ENCODE results near the gene ARHGEF37.
"Not testable (repeated sequence)": the region's sequence is repeated elsewhere in the genome, so short reads cannot be mapped to it uniquely, and the experiment has no call there.

ARHGEF37 gene

DNA sequence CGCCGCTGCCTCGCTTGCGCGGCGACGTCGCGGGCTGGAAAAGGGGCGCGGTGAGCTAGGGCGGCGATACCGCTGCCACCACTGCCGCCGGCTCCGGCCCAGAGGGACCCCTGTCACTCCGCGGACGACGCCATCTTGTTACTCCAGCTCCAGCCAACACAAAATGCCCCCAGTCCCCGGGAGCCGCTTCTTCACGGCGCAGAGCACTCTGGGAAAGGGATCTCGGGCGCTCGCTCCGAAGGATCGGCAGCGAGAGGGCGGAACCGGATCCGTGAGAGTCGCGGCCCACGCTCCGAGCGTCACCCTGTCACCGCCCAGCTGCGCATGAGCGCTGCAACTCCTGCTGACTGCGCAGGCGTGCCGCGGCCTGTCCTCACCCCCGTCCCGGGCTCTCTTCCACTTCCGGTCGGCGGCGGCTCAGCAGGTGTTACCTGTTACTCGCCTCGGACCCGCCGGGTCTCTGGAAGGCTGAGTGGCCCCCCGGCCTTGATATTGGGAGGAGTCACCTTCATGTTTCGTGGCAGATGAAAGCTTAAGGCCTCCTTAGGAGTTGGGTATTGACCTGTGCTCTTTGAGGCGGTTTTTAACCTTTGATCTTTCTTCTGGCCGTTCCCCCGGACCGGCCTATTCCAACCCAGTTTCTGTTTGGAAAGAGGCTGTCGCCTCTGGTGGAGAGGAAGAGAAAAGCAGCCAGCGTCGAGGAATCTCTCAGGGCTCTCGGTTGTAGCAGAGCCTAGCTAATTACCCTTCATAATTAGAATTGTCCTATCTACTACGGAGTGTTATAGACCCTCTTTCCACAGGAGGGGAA, 29.9 kb upstream of the ARHGEF37 start, which contains the start of gene CSNK1A1:
Gene CSNK1A1, minus strand, starts transcription at position 213 of the 811 bp plus-strand sequence. CDS start 475 bp downstream, outside the sequence.
- Mint-ChIP-seq H3K9me3 (no peaks in the 10 kb centered on the region), H3K4me1 (peaks cover 12 to 37% of the 10 kb centered on the region in 2 donors), H3K36me3 (peaks cover 30 to 41% of the 10 kb centered on the region in 2 donors), H3K27me3 (no peaks in the 10 kb centered on the region), H3K27ac (peak within 1 kb of the TSS; percentile 99), H3K4me3 (peak within 1 kb of the TSS; percentile 97 to 99)
- peak; percentile 87 to 88 for ATAC-seq (replicated peaks)
- peak; percentile 99 for DNase-seq

DNA sequence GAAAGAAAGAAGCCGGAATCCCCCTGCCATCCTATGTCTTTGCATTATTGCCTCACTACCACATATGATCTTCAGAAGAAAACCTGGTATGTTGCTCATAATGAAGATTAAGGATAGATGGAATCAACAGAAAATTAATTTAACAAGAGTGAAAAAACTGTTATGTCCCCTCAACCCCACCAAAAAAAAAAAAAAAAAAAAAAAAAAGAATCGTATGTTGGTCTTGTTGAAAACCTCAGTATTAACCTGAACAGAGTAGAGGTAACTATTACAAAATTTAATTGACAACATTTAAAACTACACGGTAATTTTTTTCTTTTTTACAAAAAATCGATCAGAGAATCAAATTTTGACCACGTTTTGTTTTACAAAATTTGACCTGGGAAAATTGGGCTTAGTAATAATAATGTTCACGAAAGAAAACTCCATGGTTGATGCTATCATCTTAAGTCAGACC, 29.2 kb upstream of the ARHGEF37 start:
- Mint-ChIP-seq H3K27me3 (no peaks in the 10 kb centered on the region), H3K27ac (peak overlapping the region; percentile 99), H3K4me1 (peaks cover 8 to 30% of the 10 kb centered on the region in 2 donors), H3K36me3 (peaks cover 27 to 35% of the 10 kb centered on the region in 2 donors), H3K9me3 (no peaks in the 10 kb centered on the region), H3K4me3 (peak overlapping the region; percentile 97 to 99)
- ATAC-seq (replicated peaks) (no peak), DNase-seq (no peak)

DNA sequence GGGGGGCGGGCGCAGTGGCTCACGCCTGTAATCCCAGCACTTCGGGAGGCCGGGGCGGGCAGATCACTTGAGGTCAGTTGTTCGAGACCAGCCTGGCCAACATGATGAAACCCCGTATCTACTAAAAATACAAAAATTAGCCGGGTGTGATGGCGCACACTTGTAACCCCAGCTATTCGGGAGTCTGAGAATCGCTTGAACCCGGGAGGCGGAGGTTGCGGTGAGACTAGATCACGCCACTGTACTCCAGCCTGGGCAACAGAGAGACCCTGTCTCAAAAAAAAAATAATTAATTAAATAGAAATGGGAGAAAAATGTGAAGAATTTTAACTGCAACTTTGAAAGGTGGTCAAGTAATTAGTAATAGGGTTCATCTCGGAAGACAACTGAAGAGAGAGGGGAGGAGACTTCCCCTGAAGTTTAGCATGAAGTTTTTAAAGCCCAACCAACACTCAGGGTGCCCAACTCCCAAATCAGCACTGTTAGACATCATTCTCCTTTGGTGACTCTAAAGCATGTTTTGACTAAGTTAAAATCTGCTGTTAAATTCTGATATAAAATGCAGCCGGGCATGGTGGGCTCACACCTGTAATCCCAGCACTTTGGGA, 28.6 kb upstream of the ARHGEF37 start:
- H3K4me1 Mint-ChIP-seq: peaks cover 7 to 26% of the 10 kb centered on the region in 2 donors
- DNase-seq: no peak
- no peak overlapping the region for H3K4me3 Mint-ChIP-seq
- H3K36me3 Mint-ChIP-seq: peaks cover 23 to 30% of the 10 kb centered on the region in 2 donors
- H3K9me3 Mint-ChIP-seq: no peaks in the 10 kb centered on the region
- H3K27me3 Mint-ChIP-seq: no peaks in the 10 kb centered on the region
- ATAC-seq (replicated peaks): no peak
- H3K27ac Mint-ChIP-seq: no peak overlapping the region

DNA sequence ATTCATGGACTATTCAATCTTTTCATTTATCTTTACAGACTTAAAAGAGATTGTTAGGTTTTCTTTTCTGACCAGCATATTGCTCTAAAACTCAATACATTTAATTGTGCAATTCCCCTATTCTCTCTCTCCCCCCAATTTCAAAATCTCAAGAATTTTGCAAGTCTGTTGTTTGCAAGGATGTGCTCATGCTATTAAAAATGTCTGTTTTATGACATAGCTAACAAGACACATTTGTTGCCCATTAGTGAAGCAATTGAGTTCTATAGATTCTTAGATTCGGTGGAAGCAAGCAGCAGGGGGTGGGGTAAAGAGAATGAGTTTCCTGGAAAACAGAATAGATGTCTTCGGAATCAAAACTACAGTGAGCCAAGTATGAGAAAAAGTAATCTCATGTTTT, 21.6 kb upstream of the ARHGEF37 start:
- Mint-ChIP-seq H3K4me1 (peaks cover 0 to 2% of the 10 kb centered on the region in 2 donors), H3K4me3 (no peak overlapping the region), H3K27ac (no peak overlapping the region), H3K36me3 (no peaks in the 10 kb centered on the region), H3K9me3 (no peaks in the 10 kb centered on the region), H3K27me3 (no peaks in the 10 kb centered on the region)
- DNase-seq (no peak), ATAC-seq (replicated peaks) (no peak)

DNA sequence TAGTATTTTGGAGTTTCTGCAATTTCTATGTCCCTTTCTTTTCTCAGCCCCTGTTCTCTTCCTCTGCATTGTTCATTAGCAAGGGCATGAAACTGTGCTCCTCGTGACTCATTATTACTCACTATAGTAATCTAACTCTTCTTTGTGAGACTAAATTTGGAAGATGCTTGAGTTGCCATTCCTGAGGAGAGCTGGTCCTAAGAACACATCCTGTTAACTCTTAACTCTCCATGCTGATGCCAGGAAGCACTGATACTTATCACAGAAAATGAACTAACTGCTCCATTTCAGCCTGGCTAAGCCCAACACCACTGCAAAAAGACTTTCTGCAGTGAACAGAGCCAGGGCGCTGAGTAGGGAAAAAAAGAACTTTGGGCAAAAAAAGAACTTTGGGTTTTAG, 19.4 kb upstream of the ARHGEF37 start:
- no peak for DNase-seq
- Mint-ChIP-seq H3K4me1 (peaks cover 0 to 2% of the 10 kb centered on the region in 2 donors), H3K27ac (no peak overlapping the region), H3K9me3 (no peaks in the 10 kb centered on the region), H3K36me3 (no peaks in the 10 kb centered on the region), H3K4me3 (no peak overlapping the region), H3K27me3 (no peaks in the 10 kb centered on the region)
- no peak for ATAC-seq (replicated peaks)

DNA sequence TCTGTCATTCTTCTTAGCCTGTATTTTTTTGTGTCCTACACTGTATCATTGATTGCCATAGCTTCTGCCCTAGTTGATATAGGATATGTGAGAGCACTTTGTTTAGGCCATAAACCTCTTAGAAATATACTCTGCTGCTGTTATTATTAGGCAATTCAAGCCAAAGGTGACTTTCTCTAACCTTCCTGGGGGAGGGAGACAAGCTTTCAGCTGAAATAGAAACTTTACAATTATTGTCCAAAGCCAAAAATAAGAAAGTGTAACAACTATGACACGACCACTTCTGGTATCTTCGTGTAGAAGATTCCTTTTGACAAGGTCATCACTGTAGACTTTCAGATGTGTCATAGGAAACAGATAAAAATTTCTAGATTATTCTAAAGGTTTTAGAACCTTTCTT, 17.8 kb upstream of the ARHGEF37 start:
- no peak overlapping the region for H3K4me3 Mint-ChIP-seq
- H3K36me3 Mint-ChIP-seq: no peaks in the 10 kb centered on the region
- H3K27ac Mint-ChIP-seq: no peak overlapping the region
- H3K4me1 Mint-ChIP-seq: peaks cover 0 to 2% of the 10 kb centered on the region in 2 donors
- ATAC-seq (replicated peaks) (no peak), DNase-seq (no peak)
- no peaks in the 10 kb centered on the region for H3K9me3 Mint-ChIP-seq
- no peaks in the 10 kb centered on the region for H3K27me3 Mint-ChIP-seq

DNA sequence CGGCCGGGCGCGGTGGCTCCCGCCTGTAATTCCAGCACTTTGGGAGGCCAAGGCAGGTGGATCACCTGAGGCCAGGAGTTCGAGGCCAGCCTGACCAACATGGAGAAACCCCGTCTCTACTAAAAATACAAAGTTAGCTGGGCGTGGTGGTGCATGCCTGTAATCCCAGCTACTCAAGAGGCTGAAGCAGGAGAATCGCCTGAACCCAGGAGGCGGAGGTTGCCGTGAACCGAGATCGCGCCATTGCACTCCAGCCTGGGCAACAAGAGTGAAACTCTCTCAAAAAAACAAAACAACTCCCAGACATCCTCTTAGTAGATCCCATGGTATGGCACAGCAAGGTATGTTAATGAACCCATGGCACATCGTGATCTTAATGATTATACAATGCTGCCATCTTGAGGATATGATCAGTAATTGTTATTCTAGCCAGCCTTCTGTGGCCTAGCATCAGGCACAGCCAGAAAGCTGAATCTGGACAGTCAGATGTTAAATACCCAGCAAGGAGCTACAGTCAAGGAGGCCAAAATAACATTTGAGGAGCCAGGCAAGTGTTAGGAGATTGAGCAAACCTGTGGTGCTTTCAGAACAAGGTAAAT, 16.7 kb upstream of the ARHGEF37 start:
- H3K9me3 Mint-ChIP-seq, H3K27me3 Mint-ChIP-seq, DNase-seq, H3K27ac Mint-ChIP-seq, H3K4me3 Mint-ChIP-seq, H3K4me1 Mint-ChIP-seq, H3K36me3 Mint-ChIP-seq: not testable (repeated sequence)
- peak; percentile 92 to 99 for ATAC-seq (replicated peaks)

DNA sequence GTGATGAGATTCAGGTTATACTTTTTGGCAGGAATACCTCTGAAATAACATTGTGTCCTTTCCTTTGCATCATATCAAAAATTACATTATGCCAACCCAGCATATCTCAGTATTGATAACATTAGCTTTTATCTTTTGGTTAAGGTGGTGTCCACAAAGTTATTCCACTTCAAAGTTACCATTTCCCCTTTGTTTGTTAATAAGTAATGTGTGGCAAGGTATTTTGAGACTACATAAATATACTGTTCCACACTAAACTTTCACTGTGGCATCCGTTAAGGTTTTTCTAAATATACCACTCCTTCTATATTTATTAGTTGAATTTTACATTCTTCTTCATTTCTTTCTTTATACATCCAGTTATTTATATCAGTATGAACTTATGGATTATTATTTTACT, 14.1 kb upstream of the ARHGEF37 start:
- Mint-ChIP-seq H3K4me1 (no peaks in the 10 kb centered on the region), H3K27ac (no peak overlapping the region), H3K27me3 (no peaks in the 10 kb centered on the region), H3K4me3 (no peak overlapping the region), H3K9me3 (no peaks in the 10 kb centered on the region), H3K36me3 (no peaks in the 10 kb centered on the region)
- ATAC-seq (replicated peaks) (no peak), DNase-seq (no peak)

DNA sequence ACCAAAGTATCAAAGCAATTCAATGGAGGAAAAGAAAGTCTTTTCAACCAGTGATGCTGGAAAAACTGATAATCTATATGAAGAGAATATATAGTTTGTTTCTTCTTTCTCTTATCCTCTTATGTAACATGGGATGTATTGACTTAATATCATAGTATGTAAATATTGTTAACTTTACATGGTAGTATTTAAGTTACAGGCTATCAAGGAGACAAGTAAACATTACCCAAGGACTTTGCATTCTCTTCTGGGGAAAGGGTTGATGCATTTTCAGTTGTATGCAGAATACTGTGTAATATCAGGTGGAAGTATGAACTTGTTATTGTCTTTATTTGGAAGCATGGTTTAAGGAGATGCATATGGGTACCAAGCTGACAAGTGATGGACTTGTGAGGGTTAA, 9.1 kb upstream of the ARHGEF37 start:
- Mint-ChIP-seq H3K4me3 (no peak overlapping the region), H3K4me1 (no peaks in the 10 kb centered on the region), H3K27ac (no peak overlapping the region), H3K27me3 (no peaks in the 10 kb centered on the region), H3K36me3 (no peaks in the 10 kb centered on the region), H3K9me3 (no peaks in the 10 kb centered on the region)
- ATAC-seq (replicated peaks) (no peak), DNase-seq (no peak)

DNA sequence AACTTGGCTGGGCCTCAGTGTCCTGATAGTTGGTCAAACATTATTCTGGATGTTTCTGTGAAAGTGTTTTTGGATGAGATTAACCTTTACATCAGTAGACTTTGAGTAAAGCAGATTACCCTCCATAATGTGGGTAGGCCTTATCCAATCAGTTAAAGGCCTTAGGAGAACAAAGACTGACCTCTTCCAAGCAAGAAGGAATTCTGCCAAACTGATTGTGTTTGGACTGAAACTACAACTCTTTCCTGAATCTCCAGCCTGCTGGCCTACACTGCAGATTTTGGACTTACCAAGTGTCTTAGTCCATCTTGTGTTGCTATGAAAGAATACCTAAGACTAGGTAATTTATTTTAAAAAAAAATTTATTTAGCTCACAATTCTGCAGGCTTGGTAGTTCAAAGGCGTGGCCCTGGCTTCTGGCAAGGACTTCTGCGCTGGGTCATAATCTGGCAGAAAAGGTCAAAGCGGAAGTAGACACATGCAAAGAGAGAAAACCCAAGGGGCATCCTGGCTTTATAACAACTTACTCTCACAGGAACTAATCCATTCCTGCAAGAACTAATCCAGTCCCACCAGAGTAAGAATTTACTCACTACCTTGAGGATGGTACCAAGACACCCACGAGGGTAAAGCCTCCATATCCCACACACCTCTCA, 8.6 kb upstream of the ARHGEF37 start:
- Mint-ChIP-seq H3K27me3 (no peaks in the 10 kb centered on the region), H3K9me3 (no peaks in the 10 kb centered on the region), H3K36me3 (no peaks in the 10 kb centered on the region), H3K4me1 (no peaks in the 10 kb centered on the region), H3K4me3 (no peak overlapping the region), H3K27ac (no peak overlapping the region)
- no peak for DNase-seq
- ATAC-seq (replicated peaks): no peak

DNA sequence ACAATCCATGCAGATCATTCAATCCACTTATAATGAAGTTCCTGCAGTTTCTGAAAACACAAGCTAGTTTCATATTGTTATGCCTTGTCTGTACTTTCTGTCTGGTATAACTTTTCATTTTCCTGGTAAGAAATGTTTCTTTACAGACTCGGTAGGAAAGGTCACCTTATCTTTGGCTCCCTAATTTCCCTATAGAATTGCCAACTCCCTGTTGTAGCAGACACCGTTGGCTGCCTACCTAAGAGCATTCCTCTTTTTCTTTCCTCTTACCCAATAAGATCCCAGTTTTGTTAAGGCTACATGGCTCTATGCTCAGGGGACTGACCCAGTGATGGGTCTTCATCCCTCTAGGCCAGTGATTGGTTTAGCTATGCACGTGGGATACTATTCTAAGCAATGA, 6.2 kb upstream of the ARHGEF37 start:
- ATAC-seq (replicated peaks): no peak

DNA sequence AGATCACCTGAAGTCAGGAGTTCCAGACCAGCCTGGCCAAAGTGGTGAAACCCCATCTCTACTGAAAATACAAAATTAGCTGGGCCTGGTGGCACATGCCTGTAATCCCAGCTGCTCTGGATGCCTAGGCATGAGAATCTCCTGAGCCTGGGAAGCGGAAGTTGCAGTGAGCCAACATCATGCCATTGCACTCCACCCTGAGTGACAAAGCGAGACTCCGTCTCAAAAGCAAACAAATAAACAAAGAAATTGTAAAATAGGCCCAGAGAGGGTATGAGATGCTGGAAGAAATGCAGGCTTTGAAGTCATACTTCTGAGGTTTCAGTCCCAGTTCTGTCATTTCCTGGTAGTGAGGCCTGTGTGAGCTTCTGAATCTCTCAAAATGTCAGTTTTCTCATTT, 5.3 kb upstream of the ARHGEF37 start:
- ATAC-seq (replicated peaks): no peak
- Mint-ChIP-seq H3K36me3 (no peaks in the 10 kb centered on the region), H3K9me3 (no peaks in the 10 kb centered on the region), H3K4me1 (peaks cover 0 to 3% of the 10 kb centered on the region in 2 donors), H3K27ac (no peak overlapping the region), H3K27me3 (peaks cover 6 to 14% of the 10 kb centered on the region in 2 donors), H3K4me3 (no peak overlapping the region)
- DNase-seq: no peak

More for the DNA sequence above, 6.2 kb upstream of the ARHGEF37 start:
- H3K4me1 Mint-ChIP-seq: no peaks in the 10 kb centered on the region
- no peaks in the 10 kb centered on the region for H3K9me3 Mint-ChIP-seq
- H3K27me3 Mint-ChIP-seq: peaks cover 2 to 6% of the 10 kb centered on the region in 2 donors
- DNase-seq: no peak
- no peak overlapping the region for H3K27ac Mint-ChIP-seq
- no peak overlapping the region for H3K4me3 Mint-ChIP-seq
- no peaks in the 10 kb centered on the region for H3K36me3 Mint-ChIP-seq

DNA sequence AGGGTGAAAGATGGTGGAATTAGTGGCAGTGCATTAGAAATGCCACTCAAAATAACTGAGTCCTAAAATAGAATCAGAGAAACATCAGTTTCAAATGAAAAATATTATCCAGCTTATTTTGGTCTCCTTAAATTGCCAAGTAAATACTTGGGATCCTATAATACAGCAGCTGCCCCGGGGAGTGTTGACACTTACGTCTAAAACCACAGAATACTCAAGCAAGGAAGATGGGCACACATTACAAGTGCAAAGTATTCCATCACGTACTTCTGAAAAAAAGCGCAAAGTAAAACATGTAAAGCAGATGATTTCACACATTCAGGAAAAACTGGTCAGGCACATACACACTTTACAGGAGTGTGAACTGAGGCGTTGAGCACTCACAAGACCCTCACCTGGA, 2.4 kb upstream of the ARHGEF37 start:
- ATAC-seq (replicated peaks) (no peak), DNase-seq (no peak)
- H3K9me3 Mint-ChIP-seq: no peaks in the 10 kb centered on the region
- H3K27ac Mint-ChIP-seq: no peak overlapping the region
- H3K4me3 Mint-ChIP-seq: no peak overlapping the region
- H3K27me3 Mint-ChIP-seq: peaks cover 9 to 27% of the 10 kb centered on the region in 2 donors
- peaks cover 2 to 10% of the 10 kb centered on the region in 2 donors for H3K4me1 Mint-ChIP-seq
- no peaks in the 10 kb centered on the region for H3K36me3 Mint-ChIP-seq

DNA sequence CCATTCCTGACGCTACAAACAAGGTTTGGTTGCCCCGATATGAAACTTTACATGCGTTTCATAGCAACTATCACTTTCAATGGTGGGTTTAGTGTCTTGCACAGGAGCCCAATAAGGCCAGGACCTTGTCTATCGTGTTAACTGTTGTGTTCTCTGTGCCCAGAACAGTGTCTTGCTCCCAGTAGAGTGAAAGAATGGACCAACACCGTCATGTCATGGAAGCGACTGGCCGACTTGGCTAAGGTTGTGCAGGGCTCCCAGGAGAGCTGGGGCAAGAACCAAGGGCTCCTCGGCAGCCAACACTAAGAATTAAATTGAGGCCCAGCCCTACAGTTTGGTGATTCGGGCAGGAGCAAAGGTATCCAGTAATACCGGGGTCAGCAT, 498 bp upstream of the ARHGEF37 start:
- no peak for DNase-seq
- Mint-ChIP-seq H3K9me3 (no peaks in the 10 kb centered on the region), H3K4me3 (peak overlapping the region; percentile 73 to 77), H3K27ac (no peak overlapping the region), H3K4me1 (peaks cover 2 to 10% of the 10 kb centered on the region in 2 donors), H3K27me3 (peaks cover 9 to 27% of the 10 kb centered on the region in 2 donors), H3K36me3 (no peaks in the 10 kb centered on the region)
- peak; percentile 5 to 23 for ATAC-seq (replicated peaks)
